Activated T-helper 1 cell treated with anti-CD3 and anti-CD28 coated beads, Interleukin-2, amount 50 U/mL, for 16 hours (primary cell): ENCODE data around the gene ZNF618.

Experiments used
- DNase-seq, 2 donors: peaks; one replicate each; pipeline ENCODE4 v3.0.0-alpha.2; 2020; ENCODE audit warnings: low read depth in 1 of 2, low spot score in 1 of 2

ZNF618 gene

DNA sequence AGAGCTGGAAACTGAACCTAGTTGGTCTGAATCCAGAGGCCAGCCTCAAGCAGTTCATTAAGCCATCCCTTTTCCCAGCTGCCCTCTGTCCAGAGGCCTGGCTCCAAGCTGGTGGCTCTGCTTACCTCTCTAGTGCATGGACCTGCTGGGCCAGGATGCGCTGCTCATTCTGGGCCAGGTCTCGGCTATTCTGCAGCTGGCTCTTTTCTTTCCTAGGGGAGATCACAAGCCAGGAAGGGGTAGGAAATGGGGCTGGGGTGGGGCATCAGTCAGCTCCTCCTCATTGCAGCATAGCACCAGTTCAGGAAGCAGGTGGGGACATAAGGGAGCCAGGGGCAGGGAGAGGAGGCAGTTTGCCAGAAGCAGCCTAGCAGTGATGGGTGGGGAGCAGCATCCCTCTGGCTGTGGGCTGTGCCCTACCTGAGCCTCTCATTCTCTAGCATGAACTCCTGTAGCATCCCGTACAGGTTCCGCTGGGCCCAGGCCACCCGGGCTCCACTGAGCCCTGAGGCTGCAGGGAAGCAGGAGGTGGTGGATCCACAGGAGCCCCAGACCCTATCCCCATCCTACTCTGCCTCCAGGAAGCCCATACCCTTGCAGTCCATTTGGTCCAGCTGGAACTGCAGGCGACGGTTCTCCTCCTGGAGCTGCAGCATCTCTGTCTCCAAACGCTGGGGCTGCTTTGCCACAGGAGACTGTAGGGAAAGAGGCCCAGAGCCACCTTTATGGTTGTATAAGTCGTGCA, 217.8 kb downstream of the ZNF618 start:
- no peak for DNase-seq

DNA sequence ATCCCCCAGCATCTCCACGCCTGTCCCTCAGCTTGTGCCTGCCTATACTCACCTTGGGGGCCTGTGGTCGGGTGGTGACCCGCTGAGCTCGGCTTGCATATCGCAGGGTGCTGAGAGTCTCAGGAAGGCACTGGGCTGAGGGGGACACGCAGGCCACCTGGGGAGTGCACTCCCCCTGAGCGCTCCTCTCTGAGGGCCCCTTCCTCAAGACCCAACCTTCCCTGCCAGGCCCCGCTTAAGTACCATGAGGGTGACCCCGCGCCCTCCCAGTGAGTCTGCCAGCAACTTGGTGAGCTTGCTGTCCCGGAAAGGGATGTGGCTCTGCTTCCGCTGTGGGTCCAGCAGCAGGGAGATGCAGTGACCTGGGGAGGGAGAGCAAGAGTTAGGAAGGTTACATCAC, 218.9 kb downstream of the ZNF618 start:
- no peak for DNase-seq

DNA sequence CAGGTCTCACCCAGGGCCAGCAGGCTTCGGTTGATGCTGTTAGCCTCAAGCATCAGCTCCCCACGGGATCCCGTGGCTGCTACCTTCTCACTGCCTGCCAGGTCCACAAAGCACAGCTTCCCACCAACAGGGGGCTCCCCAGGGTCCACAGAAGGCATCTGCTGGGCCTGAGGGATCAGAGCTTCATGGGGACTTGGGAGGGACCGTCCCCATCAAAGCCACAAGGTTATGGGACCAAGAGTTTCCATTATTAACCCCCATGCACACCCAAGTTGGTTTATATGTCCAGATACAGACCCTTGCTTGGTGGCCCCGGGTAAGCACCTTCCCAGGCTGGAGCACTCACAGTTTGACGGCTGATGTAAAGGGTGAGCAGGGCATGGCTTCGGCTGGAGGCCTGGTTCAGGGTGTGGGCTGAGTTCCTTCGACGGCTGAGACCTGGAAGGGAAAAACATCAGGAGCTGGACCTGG, 220.0 kb downstream of the ZNF618 start:
- no peak for DNase-seq

DNA sequence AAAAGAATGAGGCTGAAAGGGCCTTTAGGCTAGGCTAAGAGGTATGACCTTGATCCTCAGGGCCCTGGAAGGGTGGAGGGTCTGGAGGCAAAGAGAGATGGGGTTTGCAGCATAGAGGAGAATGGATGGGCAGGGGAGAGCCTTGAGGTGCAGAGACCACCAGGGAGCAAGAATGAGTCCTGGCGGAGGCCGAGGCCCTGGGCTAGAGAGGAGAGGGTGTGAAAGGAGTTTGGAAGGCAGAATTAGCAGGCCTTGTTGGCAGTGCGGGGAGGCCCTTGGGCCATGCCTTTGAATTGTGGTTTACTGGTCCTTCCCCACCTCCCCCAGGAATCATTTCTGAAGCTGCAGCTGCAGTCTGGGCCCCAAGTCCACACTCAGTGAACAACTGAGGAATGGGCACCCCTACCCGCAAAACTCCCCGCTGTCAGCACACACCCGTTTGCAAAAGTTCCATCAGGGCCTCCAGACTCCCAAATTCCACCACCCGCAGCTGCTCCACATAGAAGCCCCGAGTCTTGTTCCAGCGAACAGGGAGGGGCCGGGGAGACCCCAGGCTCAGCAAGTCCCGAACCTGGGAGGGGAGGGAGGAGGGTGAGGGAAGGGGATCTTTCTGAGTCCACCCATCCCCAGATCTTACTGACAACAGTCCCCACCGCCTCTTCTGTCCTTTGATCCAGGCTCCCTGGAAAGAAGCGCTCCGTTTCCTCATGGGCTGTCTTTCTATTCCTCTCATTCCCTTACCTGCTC, 220.9 kb downstream of the ZNF618 start:
- DNase-seq = no peak

DNA sequence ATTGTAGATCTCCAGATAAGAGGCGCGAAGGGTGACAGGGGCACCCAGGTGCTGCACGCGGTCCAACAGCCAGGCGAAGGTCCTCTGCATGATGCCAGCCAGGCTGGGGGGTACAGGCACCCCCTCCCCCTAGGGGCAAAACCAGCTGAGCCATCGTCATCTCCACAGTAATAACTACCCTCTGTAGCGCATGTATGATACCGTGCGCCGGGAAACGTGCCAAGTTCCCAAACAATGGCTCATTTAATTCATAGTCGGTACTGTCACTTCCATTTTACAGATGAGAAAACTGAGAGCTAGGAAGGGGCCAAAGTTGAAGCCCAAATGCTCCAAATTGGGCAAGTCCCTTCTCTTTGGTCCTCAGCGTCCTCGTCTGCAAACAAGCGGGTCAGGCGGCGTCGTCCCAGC, 221.5 kb downstream of the ZNF618 start:
- no peak for DNase-seq

DNA sequence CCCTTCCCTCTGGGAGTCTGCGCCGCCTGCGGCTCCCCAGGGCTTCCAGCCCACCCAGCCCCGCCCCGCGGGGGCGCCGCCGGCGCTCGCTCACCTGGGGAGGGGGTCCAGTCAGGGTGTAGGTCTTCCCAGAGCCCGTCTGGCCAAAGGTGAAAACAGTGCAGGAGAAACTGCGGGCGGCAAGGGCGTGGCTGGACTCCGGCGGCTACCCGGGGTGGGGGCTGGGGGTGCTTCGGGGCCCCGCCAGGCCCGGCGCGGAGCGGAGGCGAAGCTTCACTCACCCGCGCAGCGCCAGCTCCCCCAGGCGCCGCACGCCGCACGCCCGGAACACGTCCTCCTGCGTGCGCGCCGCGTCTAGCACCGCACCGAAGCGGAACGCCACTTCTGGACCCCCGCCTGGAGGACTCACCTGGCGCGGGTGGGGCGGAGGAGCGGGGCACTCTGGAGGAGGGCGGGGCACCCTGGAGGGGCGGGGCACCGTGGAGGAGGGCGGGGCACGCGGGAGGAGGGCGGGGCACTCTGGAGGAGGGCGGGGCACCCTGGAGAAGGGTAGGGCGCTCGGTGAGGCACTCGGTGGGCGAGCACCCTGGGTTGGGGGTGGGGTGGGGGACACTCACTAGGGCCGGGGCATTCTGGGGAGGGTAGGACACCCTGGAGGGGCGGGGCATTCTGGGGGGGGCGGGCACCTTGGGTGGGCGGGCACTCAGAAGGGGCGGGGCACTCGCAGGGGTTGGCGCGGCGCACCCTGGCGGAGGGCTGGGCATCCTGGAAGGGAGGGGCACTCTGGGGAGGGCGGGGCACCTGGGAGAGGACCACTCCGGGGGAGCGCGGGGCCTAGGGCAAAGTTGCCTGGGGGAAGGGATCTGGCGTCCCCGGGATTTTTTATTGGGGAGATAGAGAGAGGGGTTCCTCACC, 222.2 kb downstream of the ZNF618 start:
- no peak for DNase-seq

DNA sequence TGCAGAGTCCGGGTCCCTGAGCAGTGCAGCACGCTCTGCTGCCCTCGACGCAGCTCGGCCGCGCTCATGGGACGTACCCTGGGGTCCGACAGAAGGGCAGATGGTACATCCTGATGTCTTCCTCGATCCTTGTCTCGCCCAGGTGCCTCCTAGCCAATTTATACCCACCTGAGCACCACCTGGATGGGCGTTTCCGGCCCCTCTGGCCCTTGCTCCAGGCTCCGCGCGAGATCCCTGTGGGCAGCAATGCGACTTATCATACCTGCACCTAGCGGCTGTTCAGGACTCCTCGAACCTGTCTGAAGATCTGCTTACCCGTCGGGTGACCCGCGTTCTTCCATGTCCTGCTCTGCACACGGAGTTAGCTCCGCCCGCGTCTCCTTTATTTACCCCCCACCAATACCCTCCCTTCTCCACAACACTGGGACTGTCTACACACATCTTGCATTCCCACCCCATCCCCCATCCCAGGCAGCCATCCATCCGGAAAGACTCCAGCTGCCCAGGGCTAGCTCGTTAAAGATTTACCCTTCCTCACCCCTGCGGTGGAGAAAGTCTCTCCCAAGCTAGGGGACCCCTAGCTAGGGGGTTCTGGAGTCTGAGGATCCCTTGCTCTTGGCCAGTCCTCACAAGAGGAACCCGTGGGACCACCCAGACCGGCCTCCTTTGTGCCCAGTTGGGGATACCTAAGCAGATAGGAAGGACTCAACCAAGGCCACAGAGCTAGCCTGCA, 223.0 kb downstream of the ZNF618 start, which contains the start of gene KIF12:
TSS of gene KIF12 (minus strand) at position 357 of the 733 bp plus-strand sequence. CDS start at position 341, 16 bp downstream.
- DNase-seq = no peak

DNA sequence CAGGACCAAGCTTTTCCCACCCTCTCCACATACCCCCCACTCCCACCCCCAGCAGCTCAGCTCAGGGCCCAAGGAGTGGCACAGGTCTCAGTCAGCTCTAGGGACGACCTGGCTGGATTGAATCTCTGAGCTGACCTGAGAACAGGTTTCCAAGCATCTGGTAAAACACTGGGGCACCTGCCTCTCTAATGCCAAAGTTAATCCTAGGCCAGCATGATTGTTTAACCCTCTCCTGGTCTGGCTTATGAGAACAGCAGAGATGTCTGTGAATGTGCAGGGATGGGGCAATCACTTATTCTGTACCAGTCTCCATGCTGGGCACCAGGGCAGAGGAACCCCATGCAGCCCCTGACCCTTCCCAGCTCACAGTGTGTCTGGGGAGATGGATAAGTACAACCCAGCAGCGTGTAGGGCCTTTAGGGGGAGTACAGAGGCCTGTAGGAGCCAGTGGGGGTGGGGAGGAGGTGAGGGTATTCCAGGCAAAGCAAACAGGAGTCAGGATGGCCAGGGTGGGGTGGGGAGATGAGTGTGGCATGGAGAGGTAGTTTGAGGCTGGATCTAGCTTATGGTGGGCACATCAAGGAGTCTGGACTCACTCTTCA, 223.7 kb downstream of the ZNF618 start:
- DNase-seq = no peak

DNA sequence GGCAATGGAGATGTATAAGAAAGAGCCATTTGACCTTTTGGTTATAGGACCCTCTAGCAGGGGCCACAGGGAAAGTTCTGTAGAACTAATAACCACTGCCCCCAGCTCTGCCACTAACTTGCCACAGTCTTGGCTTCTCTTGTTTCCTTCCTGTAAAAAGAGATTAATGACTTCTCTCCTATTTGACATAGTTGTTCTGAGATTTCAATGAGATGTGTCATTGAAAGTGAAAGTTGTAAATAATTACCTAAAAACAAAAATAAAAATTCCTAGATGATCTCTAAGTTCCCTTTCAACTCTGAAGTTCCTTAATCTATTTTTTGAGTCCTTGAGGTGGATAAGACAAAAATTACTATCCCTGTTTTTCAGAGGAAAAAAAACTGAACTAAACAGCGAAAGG, 224.4 kb downstream of the ZNF618 start:
- DNase-seq = no peak

DNA sequence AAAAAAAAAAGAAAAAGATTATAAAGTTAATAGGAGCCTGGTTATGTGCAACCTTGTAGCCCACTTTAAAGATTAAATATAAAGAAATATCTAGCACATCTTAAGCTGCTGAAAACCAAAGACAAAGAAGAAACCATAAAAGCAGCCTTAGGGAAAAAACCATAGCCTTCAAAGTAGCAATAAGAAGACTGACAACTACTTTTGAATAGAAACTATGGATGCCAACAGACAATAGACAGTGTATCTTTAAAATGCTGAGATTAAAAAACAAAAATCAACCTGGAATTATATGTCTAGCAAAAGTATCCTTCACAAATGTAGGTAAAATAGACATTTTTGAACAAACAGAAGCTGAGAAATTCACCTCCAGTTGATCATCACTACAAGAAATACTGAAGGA, 226.4 kb downstream of the ZNF618 start:
- no peak for DNase-seq

DNA sequence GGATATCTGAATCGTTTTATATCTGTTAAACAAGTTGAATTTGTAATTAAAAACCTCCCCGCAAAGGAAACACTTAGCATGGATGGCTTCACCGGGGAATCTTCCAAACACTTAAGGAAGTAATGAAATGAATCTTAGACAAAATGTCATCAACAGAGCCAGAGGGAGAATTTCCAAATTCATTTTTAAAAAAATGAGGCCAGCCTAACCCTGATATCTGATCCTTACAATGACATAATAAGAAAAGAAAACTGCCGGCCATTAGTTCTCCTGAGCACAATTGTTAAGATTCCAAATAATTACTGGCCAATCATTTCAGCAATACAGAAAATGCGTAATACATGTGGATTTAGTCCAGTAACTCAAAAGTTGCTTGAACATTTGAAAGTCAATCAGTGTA, 229.1 kb downstream of the ZNF618 start:
- no peak for DNase-seq
